CD8-positive, alpha-beta memory T cell (primary cell): ENCODE measurements around the gene NFATC2. TPM values are rescaled to one million over a fixed set of nuclear protein-coding genes. Genes with fewer than 3 reads are reported as not detected.

Experiments used
- CTCF ChIA-PET: fragments of 350-600 bp; sonication (Branson Sonifier 250); formaldehyde crosslinking; loops from one replicate; lab custom pipeline; 2021; ENCODE audit warnings: antibody characterized with exemption; lab: Charles Lee
- POLR2A ChIA-PET: fragments of 350-600 bp; sonication (Branson Sonifier 250); formaldehyde crosslinking; loops from one replicate; lab custom pipeline; 2021; ENCODE audit warnings: antibody characterized with exemption; lab: Charles Lee
- DNase-seq, 5 donors: peaks; one replicate each; pipeline versions ENCODE4 v3.0.0 to v3.0.0-alpha.2; 2020 to 2022; ENCODE audit warnings: mixed read lengths in 1 of 5
- H3K27ac ChIP-seq: one replicate; pipeline ENCODE4 v1.7.0; 2013; ENCODE audit warnings: low read depth, mild to moderate bottlenecking, low read length, moderate library complexity
- H3K27me3 ChIP-seq: 2 replicates; pipeline ENCODE4 v1.7.0; 2013; ENCODE audit warnings: low read length, mild to moderate bottlenecking; ENCODE audit not compliant: insufficient read depth, poor library complexity, severe bottlenecking
- H3K36me3 ChIP-seq: 2 replicates; pipeline ENCODE4 v1.7.0; 2013; ENCODE audit warnings: mild to moderate bottlenecking, low read length, moderate library complexity; ENCODE audit not compliant: insufficient read depth
- H3K4me1 ChIP-seq: 2 replicates; pipeline ENCODE4 v1.7.0; 2013; ENCODE audit warnings: mild to moderate bottlenecking, low read length, moderate library complexity; ENCODE audit not compliant: insufficient read depth
- H3K4me3 ChIP-seq: 2 replicates; pipeline ENCODE4 v1.7.0; 2013; ENCODE audit warnings: mild to moderate bottlenecking, low read length
- H3K9me3 ChIP-seq: 2 replicates; pipeline ENCODE4 v1.7.0; 2013; ENCODE audit warnings: mild to moderate bottlenecking, low read length
- H3K27ac Mint-ChIP-seq, 8 donors: one replicate each; pipeline ENCODE4 v1.8.0; 2020 to 2021; ENCODE audit warnings: mixed read lengths in 8 of 8, mild to moderate bottlenecking in 6 of 8, inconsistent platforms in 3 of 8, moderate library complexity in 3 of 8
- H3K27me3 Mint-ChIP-seq, 2 donors: one replicate each; pipeline ENCODE4 v1.8.0; 2020 to 2021; ENCODE audit warnings: mixed read lengths in 2 of 2, mild to moderate bottlenecking in 1 of 2, moderate library complexity in 1 of 2
- H3K36me3 Mint-ChIP-seq, 3 donors: one replicate each; pipeline ENCODE4 v1.8.0; 2020 to 2021; ENCODE audit warnings: mixed read lengths in 3 of 3, inconsistent platforms in 1 of 3, mild to moderate bottlenecking in 1 of 3
- H3K4me1 Mint-ChIP-seq, 3 donors: one replicate each; pipeline ENCODE4 v1.8.0; 2020 to 2021; ENCODE audit warnings: mixed read lengths in 3 of 3, inconsistent platforms in 1 of 3, mild to moderate bottlenecking in 1 of 3
- H3K4me3 Mint-ChIP-seq, 7 donors: one replicate each; pipeline ENCODE4 v1.8.0; 2020 to 2021; ENCODE audit warnings: mixed read lengths in 7 of 7, mild to moderate bottlenecking in 6 of 7, moderate library complexity in 4 of 7, inconsistent platforms in 2 of 7
- H3K9me3 Mint-ChIP-seq, 5 donors: one replicate each; pipeline ENCODE4 v1.8.0; 2020 to 2022; ENCODE audit warnings: mixed read lengths in 5 of 5, mild to moderate bottlenecking in 3 of 5, moderate library complexity in 2 of 5, inconsistent platforms in 1 of 5
- polyA plus RNA-seq: library from polyadenylated mRNA; unstranded; fragments of 300-500 nt; fragmentation: Illumina TruSeq; gene quantifications from one replicate; pipeline ENCODE4 v1.2.3, GENCODE V29; 2021
- total RNA-seq, 2 experiments: library from RNA; stranded (reverse); gene quantifications; one replicate each; pipeline ENCODE4 v1.2.3, GENCODE V29; 2021

The NFATC2 gene
- total and polyA plus RNA-seq, 3 experiments from 2014 or later = 52.1 to 64.4 (median 63.0) TPM

- no peaks in the 10 kb centered on the region for H3K27me3 Mint-ChIP-seq
Observed at GRCh38 chr20:51487076-51487475, 55.4 kb downstream of the NFATC2 start.

GRCh38 chr20:51486197-51487005 is 56.1 kb downstream of the NFATC2 start:
- Mint-ChIP-seq H3K4me1 (peaks cover 73 to 94% (median 91%) of the 10 kb centered on the region in 3 donors), H3K4me3 (no peak overlapping the region), H3K36me3 (peaks cover 15 to 78% (median 19%) of the 10 kb centered on the region in 3 donors), H3K27me3 (no peaks in the 10 kb centered on the region), H3K27ac (peak overlapping the region; percentile 8 to 78 (median 60)), H3K9me3 (no peaks in the 10 kb centered on the region)
- ChIA-PET POLR2A (no interaction called here), CTCF (interaction anchor here (1.0 kb wide), 1 partner anchor 15 kb away, joined by 3 read pairs; no protein-coding TSS in a partner anchor)
- H3K4me1 ChIP-seq = peaks cover 21% of the 10 kb centered on the region
- H3K9me3 ChIP-seq = no peaks in the 10 kb centered on the region
- H3K27me3 ChIP-seq = no peaks in the 10 kb centered on the region
- no peak for DNase-seq
- peaks cover 16% of the 10 kb centered on the region for H3K36me3 ChIP-seq
- no peak overlapping the region for H3K27ac ChIP-seq
- no peak overlapping the region for H3K4me3 ChIP-seq

More at GRCh38 chr20:51487076-51487475, 55.4 kb downstream of the NFATC2 start:
- H3K27ac ChIP-seq = no peak overlapping the region
- H3K4me1 ChIP-seq = peaks cover 18% of the 10 kb centered on the region
- H3K9me3 Mint-ChIP-seq = no peaks in the 10 kb centered on the region
- peaks cover 16% of the 10 kb centered on the region for H3K36me3 ChIP-seq
- no peaks in the 10 kb centered on the region for H3K27me3 ChIP-seq
- no peak overlapping the region for H3K4me3 ChIP-seq
- H3K36me3 Mint-ChIP-seq = peaks cover 15 to 84% (median 19%) of the 10 kb centered on the region in 3 donors
- H3K4me1 Mint-ChIP-seq = peaks cover 72 to 94% (median 91%) of the 10 kb centered on the region in 3 donors
- no peak for DNase-seq
- H3K9me3 ChIP-seq = no peaks in the 10 kb centered on the region
- H3K27ac Mint-ChIP-seq = peak overlapping the region in 2 of 8 donors; percentile 8 to 29
- POLR2A ChIA-PET = no interaction called here
- H3K4me3 Mint-ChIP-seq = no peak overlapping the region
- CTCF ChIA-PET = no interaction called here

- Mint-ChIP-seq H3K36me3 (peaks cover 16 to 68% (median 19%) of the 10 kb centered on the region in 3 donors), H3K4me3 (no peak overlapping the region), H3K27ac (peak overlapping the region in 6 of 8 donors; percentile 10 to 84 (median 34)), H3K27me3 (no peaks in the 10 kb centered on the region), H3K4me1 (peaks cover 73 to 94% (median 91%) of the 10 kb centered on the region in 3 donors), H3K9me3 (no peaks in the 10 kb centered on the region)
- no peaks in the 10 kb centered on the region for H3K9me3 ChIP-seq
- H3K4me3 ChIP-seq = no peak overlapping the region
- peaks cover 25% of the 10 kb centered on the region for H3K4me1 ChIP-seq
- ChIA-PET CTCF (no interaction called here), POLR2A (no interaction called here)
- H3K27ac ChIP-seq = no peak overlapping the region
- H3K36me3 ChIP-seq = peaks cover 11% of the 10 kb centered on the region
- no peaks in the 10 kb centered on the region for H3K27me3 ChIP-seq
- no peak for DNase-seq
Observed at GRCh38 chr20:51484831-51485230, 57.7 kb downstream of the NFATC2 start.

- peak overlapping the region in 3 of 7 donors; percentile 0 to 69 (median 32) for H3K4me3 Mint-ChIP-seq
- Histone ChIP-seq H3K4me3 (no peak overlapping the region), H3K27ac (no peak overlapping the region), H3K27me3 (no peaks in the 10 kb centered on the region), H3K9me3 (no peaks in the 10 kb centered on the region), H3K36me3 (peaks cover 11% of the 10 kb centered on the region), H3K4me1 (peaks cover 30% of the 10 kb centered on the region)
- peaks cover 73 to 94% (median 91%) of the 10 kb centered on the region in 3 donors for H3K4me1 Mint-ChIP-seq
- ChIA-PET POLR2A (interaction anchor here (0.6 kb wide), 1 partner anchor 83 kb away, joined by 6 read pairs; no protein-coding TSS in a partner anchor), CTCF (no interaction called here)
- H3K36me3 Mint-ChIP-seq = peaks cover 16 to 65% (median 17%) of the 10 kb centered on the region in 3 donors
- H3K9me3 Mint-ChIP-seq = no peaks in the 10 kb centered on the region
- H3K27ac Mint-ChIP-seq = peak overlapping the region; percentile 32 to 96 (median 61)
- DNase-seq = no peak
- no peaks in the 10 kb centered on the region for H3K27me3 Mint-ChIP-seq
Observed at GRCh38 chr20:51484141-51484815, 58.2 kb downstream of the NFATC2 start.

- Histone ChIP-seq H3K36me3 (peaks cover 11% of the 10 kb centered on the region), H3K4me1 (peaks cover 43% of the 10 kb centered on the region), H3K4me3 (no peak overlapping the region), H3K27me3 (no peaks in the 10 kb centered on the region), H3K27ac (no peak overlapping the region), H3K9me3 (no peaks in the 10 kb centered on the region)
- H3K27me3 Mint-ChIP-seq = no peaks in the 10 kb centered on the region
- H3K4me3 Mint-ChIP-seq = peak overlapping the region in 2 of 7 donors; percentile 20 to 24
- ChIA-PET CTCF (interaction anchor here (1.5 to 1.6 kb wide), 2 partner anchors 59 to 97 kb away, joined by 4 to 8 read pairs; no protein-coding TSS in a partner anchor), POLR2A (interaction anchor here (0.6 kb wide), 1 partner anchor 29 kb away, joined by 3 read pairs; no protein-coding TSS in a partner anchor)
- H3K27ac Mint-ChIP-seq = peak overlapping the region in 7 of 8 donors; percentile 5 to 96 (median 66)
- peaks cover 77 to 95% (median 92%) of the 10 kb centered on the region in 3 donors for H3K4me1 Mint-ChIP-seq
- DNase-seq = no peak
- peaks cover 16 to 66% (median 25%) of the 10 kb centered on the region in 3 donors for H3K36me3 Mint-ChIP-seq
- no peaks in the 10 kb centered on the region for H3K9me3 Mint-ChIP-seq
Observed at GRCh38 chr20:51482836-51483473, 59.6 kb downstream of the NFATC2 start.

GRCh38 chr20:51481341-51481914 is 61.1 kb downstream of the NFATC2 start:
- Mint-ChIP-seq H3K9me3 (no peaks in the 10 kb centered on the region), H3K27me3 (no peaks in the 10 kb centered on the region), H3K36me3 (peaks cover 12 to 63% (median 34%) of the 10 kb centered on the region in 3 donors), H3K4me1 (peaks cover 86 to 97% (median 97%) of the 10 kb centered on the region in 3 donors), H3K27ac (peak overlapping the region; percentile 86 to 98 (median 96)), H3K4me3 (peak overlapping the region; percentile 55 to 84 (median 79))
- Histone ChIP-seq H3K4me3 (peak overlapping the region; percentile 33), H3K36me3 (peaks cover 3% of the 10 kb centered on the region), H3K4me1 (peaks cover 44% of the 10 kb centered on the region), H3K9me3 (no peaks in the 10 kb centered on the region), H3K27me3 (no peaks in the 10 kb centered on the region), H3K27ac (peak overlapping the region; percentile 33)
- peak in 4 of 5 donors; percentile 40 to 63 (median 56) for DNase-seq
- ChIA-PET CTCF (interaction anchor here (0.8 to 1.9 kb wide), 10 partner anchors 10 to 114 kb away, joined by 3 to 8 read pairs (median 3); no protein-coding TSS in a partner anchor), POLR2A (interaction anchor here (1.0 to 2.1 kb wide), 2 partner anchors 12 to 19 kb away, joined by 5 to 6 read pairs; no protein-coding TSS in a partner anchor)
